ENCODE data around the gene SMG6.

SMG6 gene

GRCh38 chr17:2102931-2103809, 200.4 kb downstream of the SMG6 start:
- DNase-seq (ENCODE audit: low spot score) = no peak

- no peak for DNase-seq (ENCODE audit: low spot score)
Measured at GRCh38 chr17:2101448-2102257, 201.9 kb downstream of the SMG6 start.

- DNase-seq (ENCODE audit: low spot score) = peak; percentile 61
Measured at GRCh38 chr17:2095536-2095910, 208.1 kb downstream of the SMG6 start.

- DNase-seq (ENCODE audit: low spot score) = peak; percentile 69
Measured at GRCh38 chr17:2094891-2095535, 208.6 kb downstream of the SMG6 start.

GRCh38 chr17:2093349-2093748, 210.2 kb downstream of the SMG6 start:
- DNase-seq (ENCODE audit: low spot score) = no peak

- no peak for DNase-seq (ENCODE audit: low spot score)
Measured at GRCh38 chr17:2092253-2092652, 211.3 kb downstream of the SMG6 start.

- DNase-seq (ENCODE audit: low spot score) = peak; percentile 67
Measured at GRCh38 chr17:2090804-2091534, 212.6 kb downstream of the SMG6 start.

GRCh38 chr17:2090210-2090641, 213.4 kb downstream of the SMG6 start:
- DNase-seq (ENCODE audit: low spot score) = no peak

- DNase-seq (ENCODE audit: low spot score) = no peak
Measured at GRCh38 chr17:2089021-2089422, 214.6 kb downstream of the SMG6 start.

- no peak for DNase-seq (ENCODE audit: low spot score)
Measured at GRCh38 chr17:2087597-2088211, 215.9 kb downstream of the SMG6 start.

GRCh38 chr17:2086306-2086705, 217.3 kb downstream of the SMG6 start:
- DNase-seq (ENCODE audit: low spot score) = no peak

GRCh38 chr17:2085648-2085949, 218.0 kb downstream of the SMG6 start:
- DNase-seq (ENCODE audit: low spot score) = no peak

- DNase-seq (ENCODE audit: low spot score) = no peak
Measured at GRCh38 chr17:2084766-2085647, 218.6 kb downstream of the SMG6 start.

- no peak for DNase-seq (ENCODE audit: low spot score)
Measured at GRCh38 chr17:2084036-2084765, 219.4 kb downstream of the SMG6 start.

- DNase-seq (ENCODE audit: low spot score) = no peak
Measured at GRCh38 chr17:2083613-2084035, 220.0 kb downstream of the SMG6 start.

GRCh38 chr17:2082003-2082781, 221.4 kb downstream of the SMG6 start:
- DNase-seq (ENCODE audit: low spot score) = no peak

- no peak for DNase-seq (ENCODE audit: low spot score)
Measured at GRCh38 chr17:2081564-2081963, 222.0 kb downstream of the SMG6 start.

- DNase-seq (ENCODE audit: low spot score) = no peak
Measured at GRCh38 chr17:2077040-2077439, 226.5 kb downstream of the SMG6 start.

Data from ecto neural progenitor cell (in vitro differentiated cells).